Endothelial cell (in vitro differentiated cells): ENCODE results near the gene TUBB3. TPM values are rescaled to one million over a fixed set of nuclear protein-coding genes. Genes with fewer than 3 reads are reported as not detected.
A peak's percentile ranks its signal among the peaks of the same experiment; 100 is the strongest.

Source experiments
- DNase-seq: peaks from one replicate; pipeline ENCODE4 v3.0.0; 2021; ENCODE audit warnings: low spot score
- H3K27ac Mint-ChIP-seq: one replicate; pipeline ENCODE4 v1.8.0; 2021; ENCODE audit warnings: mixed read lengths, inconsistent platforms; ENCODE audit not compliant: unreplicated experiment
- H3K27me3 Mint-ChIP-seq: one replicate; pipeline ENCODE4 v1.8.0; 2021; ENCODE audit warnings: mild to moderate bottlenecking, moderate library complexity, mixed read lengths, inconsistent platforms; ENCODE audit not compliant: unreplicated experiment
- H3K36me3 Mint-ChIP-seq: one replicate; pipeline ENCODE4 v1.8.0; 2021; ENCODE audit warnings: mild to moderate bottlenecking, low read depth, mixed read lengths, inconsistent platforms; ENCODE audit not compliant: unreplicated experiment
- H3K4me1 Mint-ChIP-seq: one replicate; pipeline ENCODE4 v1.8.0; 2021; ENCODE audit warnings: mild to moderate bottlenecking, mixed read lengths, inconsistent platforms; ENCODE audit not compliant: unreplicated experiment
- H3K4me3 Mint-ChIP-seq: one replicate; pipeline ENCODE4 v1.8.0; 2021; ENCODE audit warnings: mild to moderate bottlenecking, mixed read lengths, inconsistent platforms; ENCODE audit not compliant: unreplicated experiment
- H3K9me3 Mint-ChIP-seq: one replicate; pipeline ENCODE4 v1.8.0; 2021; ENCODE audit warnings: mixed read lengths, inconsistent platforms; ENCODE audit not compliant: unreplicated experiment
- total RNA-seq: library from RNA; stranded (reverse); fragmentation: NEBNext Ultra II Directional; extraction: Animal tissue kit (Norgen Biotek cat#: 25700); gene quantifications from one replicate; pipeline ENCODE4 v1.2.1, GENCODE V29; 2021; ENCODE audit not compliant: unreplicated experiment
- TF ChIP-seq, protein P1 (sequence below): fragments of 200-600 bp; sonication (generic); IDR thresholded peaks from one replicate; pipeline ENCODE4 v1.5.0; 2021; ENCODE audit warnings: antibody characterized with exemption; ENCODE audit not compliant: unreplicated experiment

The TUBB3 gene
- total RNA-seq, 1 donor from 2014 or later = 95.7 TPM

DNA sequence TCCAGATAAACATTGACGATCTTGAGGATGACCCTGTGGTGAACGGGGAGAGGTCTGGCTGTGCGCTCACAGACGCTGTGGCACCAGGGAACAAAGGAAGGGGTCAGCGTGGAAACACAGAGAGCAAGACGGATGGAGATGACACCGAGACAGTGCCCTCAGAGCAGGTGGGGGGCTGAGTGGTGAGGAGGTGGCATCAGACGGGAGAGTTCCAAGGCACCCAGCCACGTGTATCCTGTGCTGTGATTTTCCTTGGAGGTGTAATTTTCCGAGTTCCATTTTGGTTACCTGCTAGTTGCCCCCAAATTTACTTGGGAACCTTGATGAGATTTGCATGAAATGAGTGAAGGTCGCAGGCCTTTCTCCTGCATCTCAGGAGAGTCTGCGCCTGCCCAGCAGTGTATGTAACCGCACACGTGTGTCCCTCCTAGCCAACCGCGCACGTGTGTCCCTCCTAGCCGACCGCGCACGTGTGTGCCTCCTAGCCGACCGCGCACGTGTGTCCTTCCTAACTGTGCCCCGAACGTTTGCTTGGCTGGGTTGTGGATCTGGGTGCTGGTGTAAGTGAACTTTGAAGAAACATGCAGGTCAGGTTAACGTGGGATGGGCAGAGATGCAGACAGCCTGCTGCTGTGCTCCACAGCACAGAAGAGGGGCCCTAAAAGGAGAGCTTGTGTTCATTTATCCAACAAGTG is 39.6 kb upstream of the TUBB3 start:
- Mint-ChIP-seq H3K9me3 (no peaks in the 10 kb centered on the region), H3K4me3 (peak overlapping the region; percentile 69), H3K36me3 (peaks cover 46% of the 10 kb centered on the region), H3K4me1 (no peaks in the 10 kb centered on the region), H3K27me3 (no peaks in the 10 kb centered on the region), H3K27ac (no peak overlapping the region)
- DNase-seq = no peak
- TF ChIP-seq, protein P1, sequence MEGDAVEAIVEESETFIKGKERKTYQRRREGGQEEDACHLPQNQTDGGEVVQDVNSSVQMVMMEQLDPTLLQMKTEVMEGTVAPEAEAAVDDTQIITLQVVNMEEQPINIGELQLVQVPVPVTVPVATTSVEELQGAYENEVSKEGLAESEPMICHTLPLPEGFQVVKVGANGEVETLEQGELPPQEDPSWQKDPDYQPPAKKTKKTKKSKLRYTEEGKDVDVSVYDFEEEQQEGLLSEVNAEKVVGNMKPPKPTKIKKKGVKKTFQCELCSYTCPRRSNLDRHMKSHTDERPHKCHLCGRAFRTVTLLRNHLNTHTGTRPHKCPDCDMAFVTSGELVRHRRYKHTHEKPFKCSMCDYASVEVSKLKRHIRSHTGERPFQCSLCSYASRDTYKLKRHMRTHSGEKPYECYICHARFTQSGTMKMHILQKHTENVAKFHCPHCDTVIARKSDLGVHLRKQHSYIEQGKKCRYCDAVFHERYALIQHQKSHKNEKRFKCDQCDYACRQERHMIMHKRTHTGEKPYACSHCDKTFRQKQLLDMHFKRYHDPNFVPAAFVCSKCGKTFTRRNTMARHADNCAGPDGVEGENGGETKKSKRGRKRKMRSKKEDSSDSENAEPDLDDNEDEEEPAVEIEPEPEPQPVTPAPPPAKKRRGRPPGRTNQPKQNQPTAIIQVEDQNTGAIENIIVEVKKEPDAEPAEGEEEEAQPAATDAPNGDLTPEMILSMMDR = no peak

DNA sequence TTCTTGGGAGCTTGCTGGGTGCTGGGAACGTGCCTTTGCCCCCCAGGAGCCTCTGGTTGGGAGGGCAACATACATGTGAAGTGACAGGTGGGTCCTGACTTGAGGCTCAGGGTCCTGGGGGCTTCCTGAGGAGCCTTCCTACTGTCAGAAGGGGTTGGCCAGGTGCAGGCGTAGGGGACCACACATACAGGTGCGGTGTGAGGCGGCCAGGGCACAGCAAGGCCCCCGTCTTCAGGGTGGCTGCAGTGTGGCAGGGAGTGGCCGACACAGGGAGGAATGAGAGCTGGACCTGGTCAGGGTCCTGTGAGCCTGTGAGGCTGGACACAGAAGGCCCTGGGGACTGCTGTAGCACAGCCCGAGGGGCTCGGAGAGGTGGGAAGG is 39.1 kb upstream of the TUBB3 start:
- peak overlapping the region; percentile 69 for H3K4me3 Mint-ChIP-seq
- no peaks in the 10 kb centered on the region for H3K4me1 Mint-ChIP-seq
- H3K9me3 Mint-ChIP-seq = no peaks in the 10 kb centered on the region
- DNase-seq = no peak
- TF ChIP-seq, protein P1 = no peak
- H3K36me3 Mint-ChIP-seq = peaks cover 42% of the 10 kb centered on the region
- no peaks in the 10 kb centered on the region for H3K27me3 Mint-ChIP-seq
- no peak overlapping the region for H3K27ac Mint-ChIP-seq

- Mint-ChIP-seq H3K27me3 (peaks cover 4% of the 10 kb centered on the region), H3K36me3 (peaks cover 35% of the 10 kb centered on the region), H3K4me1 (no peaks in the 10 kb centered on the region), H3K27ac (no peak overlapping the region), H3K9me3 (no peaks in the 10 kb centered on the region), H3K4me3 (peak overlapping the region; percentile 32)
- TF ChIP-seq, protein P1 = no peak
- DNase-seq = no peak
Measured at GRCh38 chr16:89887243-89887642, 35.9 kb upstream of the TUBB3 start.

- Mint-ChIP-seq H3K4me1 (no peaks in the 10 kb centered on the region), H3K4me3 (no peak overlapping the region), H3K9me3 (no peaks in the 10 kb centered on the region), H3K27ac (peak overlapping the region; percentile 31), H3K27me3 (peaks cover 5% of the 10 kb centered on the region), H3K36me3 (peaks cover 21% of the 10 kb centered on the region)
- TF ChIP-seq, protein P1 = no peak
- DNase-seq = no peak
Measured at GRCh38 chr16:89890200-89890599, 32.9 kb upstream of the TUBB3 start.

DNA sequence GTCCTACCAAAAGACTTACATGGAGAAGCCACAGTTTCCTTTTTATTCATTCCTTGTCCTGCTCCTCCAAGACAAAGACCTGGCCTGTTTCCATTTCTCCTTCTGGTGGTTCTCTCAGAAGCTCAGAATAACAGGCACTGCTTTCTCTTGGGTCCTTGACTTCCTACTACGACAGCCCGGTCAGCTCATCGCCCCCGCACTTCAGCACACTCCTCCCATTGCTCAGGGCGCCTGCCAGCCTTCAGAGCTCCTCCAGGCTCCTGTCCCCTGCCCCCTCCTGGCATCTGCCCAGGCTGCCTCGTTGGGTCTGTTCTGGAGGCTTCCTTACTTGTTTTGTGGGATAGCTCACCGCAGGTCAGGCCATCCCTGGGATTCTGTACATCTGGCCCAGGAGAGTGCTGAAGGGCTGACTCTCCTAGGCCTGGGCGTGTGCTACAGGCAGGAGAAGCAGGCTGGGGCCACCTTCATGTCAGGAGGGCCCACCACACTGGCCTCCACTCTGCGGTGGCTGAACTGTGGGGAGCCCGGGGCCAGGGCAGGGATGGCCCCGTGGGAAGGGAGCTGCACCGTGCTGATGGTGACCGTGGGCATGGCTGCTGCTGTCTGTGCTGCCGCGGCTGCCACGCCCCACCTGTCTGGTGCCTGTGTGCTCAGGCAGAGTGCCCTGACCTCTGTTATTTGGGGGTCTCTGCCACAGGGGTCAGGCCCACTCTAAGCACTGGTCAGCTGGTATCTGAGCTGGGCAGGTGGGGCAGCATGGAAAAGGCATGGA is 32.1 kb upstream of the TUBB3 start:
- no peaks in the 10 kb centered on the region for H3K4me1 Mint-ChIP-seq
- no peak for DNase-seq
- TF ChIP-seq, protein P1 = no peak
- H3K36me3 Mint-ChIP-seq = peaks cover 20% of the 10 kb centered on the region
- H3K27me3 Mint-ChIP-seq = peaks cover 5% of the 10 kb centered on the region
- H3K9me3 Mint-ChIP-seq = no peaks in the 10 kb centered on the region
- no peak overlapping the region for H3K4me3 Mint-ChIP-seq
- H3K27ac Mint-ChIP-seq = no peak overlapping the region
